Right lobe of liver (tissue), 6 donors: ENCODE data around the gene SLC6A16. TPM values are rescaled to one million over a fixed set of nuclear protein-coding genes. Genes with fewer than 3 reads are reported as not detected.

Experiments
- ATAC-seq, 4 donors: fragments of 200-7000 bp; cut with Tn5 transposase; one replicate each; pipeline ENCODE4 v1.9.1; 2020; ENCODE audit warnings: mild to moderate bottlenecking in 4 of 4, moderate library complexity in 4 of 4
- DNase-seq, 3 donors: peaks; one replicate each; pipeline ENCODE4 v3.0.0-alpha.2; 2020
- H3K27ac ChIP-seq, 3 donors: fragments of 200-600 bp; one replicate each; pipeline ENCODE4 v1.8.0; 2022
- H3K27me3 ChIP-seq, 2 donors: fragments of 200-600 bp; one replicate each; pipeline ENCODE4 v1.8.0; 2022
- H3K36me3 ChIP-seq, 4 donors: fragments of 200-600 bp; sonication (generic) in 1 of 4; one replicate each; pipeline versions ENCODE4 v1.5.1 to v1.8.0; 2017 to 2022; ENCODE audit warnings: control low read depth in 1 of 4
- H3K4me1 ChIP-seq, 4 donors: fragments of 200-600 bp; sonication (generic) in 1 of 4; one replicate each; pipeline versions ENCODE4 v1.5.1 to v1.8.0; 2017 to 2022; ENCODE audit warnings: control low read depth in 1 of 4
- H3K4me3 ChIP-seq, 3 donors: fragments of 200-600 bp; one replicate each; pipeline ENCODE4 v1.8.0; 2022
- H3K9me3 ChIP-seq, 4 donors: fragments of 200-600 bp; sonication (generic) in 1 of 4; one replicate each; pipeline versions ENCODE4 v1.5.1 to v1.8.0; 2017 to 2022; ENCODE audit warnings: control low read depth in 1 of 4
- CTCF ChIP-seq, 4 donors: fragments of 200-600 bp in 3 of 4; fragments of 450-650 bp in 1 of 4; IDR thresholded peaks; one replicate each; pipeline versions ENCODE4 v1.5.1 to v1.8.0; 2016 to 2022; ENCODE audit warnings: antibody characterized with exemption in 4 of 4, mild to moderate bottlenecking in 2 of 4
- POLR2A ChIP-seq: fragments of 450-650 bp; IDR thresholded peaks from one replicate; pipeline ENCODE4 v1.6.1; 2017; ENCODE audit warnings: antibody characterized with exemption, mild to moderate bottlenecking
- WGBS: methylation state at CpG from one replicate; pipeline ENCODE4 v1.1.6; 2018; ENCODE audit warnings: low coverage, low lambda C conversion rate; ENCODE audit not compliant: insufficient coverage; ENCODE audit errors: missing lambda C conversion rate; 5-methylcytosine and 5-hydroxymethylcytosine counted together
- intact Hi-C, 2 donors: fragments of 100-400 bp; cut with DNase I; formaldehyde crosslinking; loops; one replicate each; pipeline versions ENCODE4 v1.11.2 to v1.14.1; 2022
- total RNA-seq, 6 experiments: library from RNA; depleted of rRNA in 2 of 6; stranded (reverse); fragments of >200 nt in 2 of 6; fragmentation: NEBNext Ultra II Directional in 3 of 6; extraction: Animal tissue kit (Norgen Biotek cat#: 25700) in 3 of 6; gene quantifications; one replicate each; pipeline versions ENCODE4 v1.1.0 to v1.2.4, GENCODE V29; 2016 to 2023
- donor health status: DM: no; HTN: yes; CAD: no.
- donor health status: DM: no; HTN: no; CAD: no.
- donor health status: DM: no; HTN: no; CAD: no.
- donor health status: DM: no; HTN: yes; CAD: no.
- donor health status: DM: no; HTN: yes; CAD: no.

The SLC6A16 gene
- total RNA-seq, 6 experiments from 2014 or later = 0.25 to 4.6 (median 2.4) TPM

GRCh38 chr19:49355909-49356353 is 30.9 kb upstream of the SLC6A16 start:
- Histone ChIP-seq H3K4me3 (no peak overlapping the region), H3K4me1 (no peaks in the 10 kb centered on the region), H3K27ac (no peak overlapping the region), H3K27me3 (no peaks in the 10 kb centered on the region), H3K9me3 (no peaks in the 10 kb centered on the region), H3K36me3 (no peaks in the 10 kb centered on the region)
- DNase-seq (peak in 1 of 3 donors; percentile 65), ATAC-seq (peak; percentile 32 to 47 (median 42))
- no peak for TF ChIP-seq POLR2A
- intact Hi-C loops = no loop called here
- WGBS = 29% methylated on average over 3 of the region's 12 CpGs

- TF ChIP-seq POLR2A = no peak
- TF ChIP-seq CTCF (IDR thresholded peaks at IDR 0.05) = no peak
- no peak overlapping the region for H3K27ac ChIP-seq
- no peaks in the 10 kb centered on the region for H3K27me3 ChIP-seq
- peaks cover 0 to 7% (median 0%) of the 10 kb centered on the region in 4 donors for H3K36me3 ChIP-seq
- H3K9me3 ChIP-seq = no peaks in the 10 kb centered on the region
- H3K4me3 ChIP-seq = no peak overlapping the region
- intact Hi-C loops = no loop called here
- WGBS = 100% methylated on average over 1 of the region's 2 CpGs
- H3K4me1 ChIP-seq = no peaks in the 10 kb centered on the region
- DNase-seq (no peak), ATAC-seq (no peak)
Observed at GRCh38 chr19:49349567-49349966, 24.6 kb upstream of the SLC6A16 start.

GRCh38 chr19:49348305-49349189 is 23.6 kb upstream of the SLC6A16 start:
- no peak for ATAC-seq
- Histone ChIP-seq H3K4me1 (no peaks in the 10 kb centered on the region), H3K27me3 (no peaks in the 10 kb centered on the region), H3K4me3 (no peak overlapping the region), H3K36me3 (peaks cover 0 to 7% (median 0%) of the 10 kb centered on the region in 4 donors), H3K9me3 (no peaks in the 10 kb centered on the region), H3K27ac (no peak overlapping the region)
- intact Hi-C loops = no loop called here
- TF ChIP-seq CTCF (IDR thresholded peaks at IDR 0.05) (no peak), POLR2A (no peak)
- WGBS = 75% methylated on average over 12 of the region's 12 CpGs
- DNase-seq = no peak

- intact Hi-C loops = no loop called here
- TF ChIP-seq POLR2A = no peak
- no peak for TF ChIP-seq CTCF (IDR thresholded peaks at IDR 0.05)
- no peak for DNase-seq
- H3K4me3 ChIP-seq = no peak overlapping the region
- peak; percentile 45 to 59 (median 52) for ATAC-seq
- 62% methylated on average over 3 of the region's 3 CpGs for WGBS
- H3K27ac ChIP-seq = no peak overlapping the region
- H3K36me3 ChIP-seq = peaks cover 0 to 7% (median 0%) of the 10 kb centered on the region in 4 donors
- no peaks in the 10 kb centered on the region for H3K27me3 ChIP-seq
- no peaks in the 10 kb centered on the region for H3K9me3 ChIP-seq
- H3K4me1 ChIP-seq = no peaks in the 10 kb centered on the region
Observed at GRCh38 chr19:49347835-49348234, 22.8 kb upstream of the SLC6A16 start.

GRCh38 chr19:49347191-49347590 is 22.2 kb upstream of the SLC6A16 start:
- no peaks in the 10 kb centered on the region for H3K9me3 ChIP-seq

More at GRCh38 chr19:49347191-49347590, 22.2 kb upstream of the SLC6A16 start:
- intact Hi-C loops = no loop called here
- H3K27ac ChIP-seq = no peak overlapping the region
- H3K4me3 ChIP-seq = no peak overlapping the region
- no peaks in the 10 kb centered on the region for H3K4me1 ChIP-seq
- TF ChIP-seq CTCF (IDR thresholded peaks at IDR 0.05) (no peak), POLR2A (no peak)
- H3K36me3 ChIP-seq = peaks cover 0 to 7% (median 0%) of the 10 kb centered on the region in 4 donors
- no peaks in the 10 kb centered on the region for H3K27me3 ChIP-seq
- no CpG with 5 or more reads among the region's 15 CpGs for WGBS
- ATAC-seq (peak in 1 of 4 donors; percentile 29), DNase-seq (no peak)
